Activated naive CD8-positive, alpha-beta T cell treated with anti-CD3 and anti-CD28 coated beads, Interleukin-2, amount 50 U/mL, for 16 hours (primary cell): ENCODE measurements around the gene C6.

Source experiments
- DNase-seq: peaks from one replicate; pipeline ENCODE4 v3.0.0-alpha.2; 2020; ENCODE audit warnings: low read depth, low spot score

Gene C6

GRCh38 chr5:41122459-41122858 is 90.9 kb downstream of the C6 start:
- no peak for DNase-seq

GRCh38 chr5:41120600-41120999 is 92.7 kb downstream of the C6 start:
- no peak for DNase-seq

- no peak for DNase-seq
Observed at GRCh38 chr5:41118177-41118576, 95.2 kb downstream of the C6 start.

- DNase-seq = no peak
Observed at GRCh38 chr5:41115281-41115680, 98.1 kb downstream of the C6 start.

- DNase-seq = no peak
Observed at GRCh38 chr5:41112486-41113455, 100.6 kb downstream of the C6 start.

- no peak for DNase-seq
Observed at GRCh38 chr5:41109186-41109585, 104.1 kb downstream of the C6 start.

GRCh38 chr5:41102341-41102740 is 111.0 kb downstream of the C6 start:
- no peak for DNase-seq

GRCh38 chr5:41097642-41098041 is 115.7 kb downstream of the C6 start:
- no peak for DNase-seq

GRCh38 chr5:41095324-41096101 is 117.8 kb downstream of the C6 start:
- DNase-seq = no peak

GRCh38 chr5:41094871-41095270 is 118.5 kb downstream of the C6 start:
- no peak for DNase-seq

- no peak for DNase-seq
Observed at GRCh38 chr5:41093803-41094202, 119.5 kb downstream of the C6 start.
